HG03521 (cell line): ENCODE measurements around the gene NALF2.
A peak's percentile ranks its signal among the peaks of the same experiment; 100 is the strongest.

Source experiments
- ATAC-seq: cut with Tn5 transposase; IDR thresholded peaks from one replicate; pipeline ENCODE4 v1.9.1; 2021; ENCODE audit warnings: mild to moderate bottlenecking, moderate library complexity; ENCODE audit not compliant: unreplicated experiment

Gene NALF2

GRCh38 chrX:69524781-69525363 lies 20.7 kb downstream of the NALF2 start:
- no peak for ATAC-seq

GRCh38 chrX:69530306-69530705 lies 26.2 kb downstream of the NALF2 start:
- ATAC-seq: no peak

- ATAC-seq: no peak
These were observed 27.1 kb downstream of the NALF2 start for GRCh38 chrX:69531031-69531755.

- no peak for ATAC-seq
These were observed 31.5 kb downstream of the NALF2 start for GRCh38 chrX:69535661-69536060.

GRCh38 chrX:69538321-69538876 lies 34.3 kb downstream of the NALF2 start:
- peak; percentile 95 for ATAC-seq

GRCh38 chrX:69539437-69539836 lies 35.3 kb downstream of the NALF2 start:
- no peak for ATAC-seq

- no peak for ATAC-seq
These were observed 37.8 kb downstream of the NALF2 start for GRCh38 chrX:69541956-69542355.

- no peak for ATAC-seq
These were observed 39.4 kb downstream of the NALF2 start for GRCh38 chrX:69543572-69543971.

GRCh38 chrX:69546417-69546816 lies 42.3 kb downstream of the NALF2 start:
- no peak for ATAC-seq

GRCh38 chrX:69546978-69547377 lies 42.9 kb downstream of the NALF2 start:
- no peak for ATAC-seq

- no peak for ATAC-seq
These were observed 47.4 kb downstream of the NALF2 start for GRCh38 chrX:69551421-69552009.

GRCh38 chrX:69552512-69552911 lies 48.4 kb downstream of the NALF2 start:
- ATAC-seq: no peak
